ENCODE data around the gene PELO. TPM values are rescaled to one million over a fixed set of nuclear protein-coding genes. Genes with fewer than 3 reads are reported as not detected.

The PELO gene
- total RNA-seq, 1 experiment from 2014 or later = 21.5 TPM

DNA sequence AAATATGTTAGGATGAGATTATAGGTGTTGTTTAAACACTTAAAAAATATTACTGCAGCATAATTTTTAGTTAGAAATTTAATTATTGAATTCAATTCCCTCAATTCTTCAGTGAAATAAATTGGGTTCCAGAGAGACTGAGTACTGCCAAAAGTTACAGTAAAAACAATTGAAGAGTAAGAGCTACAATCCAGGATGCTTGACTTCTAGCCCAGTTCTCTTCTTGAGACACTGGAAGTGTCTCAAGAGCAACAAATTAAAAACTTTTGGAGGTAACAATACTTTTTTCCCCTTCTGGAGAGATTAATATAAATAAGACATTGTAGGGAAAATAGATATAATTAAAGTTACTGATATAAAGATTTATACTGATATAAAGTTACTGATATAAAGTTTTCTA, 8.3 kb downstream of the PELO start:
- H3K4me1 ChIP-seq (replicated peaks; ENCODE audit: insufficient read depth) = peaks cover 8% of the 10 kb centered on the region
- H3F3A ChIP-seq (ENCODE audit: insufficient read depth, low read depth) = peaks cover 11% of the 10 kb centered on the region; the same call in 1 of the 2 replicates
- intact Hi-C loops (cut with micrococcal nuclease; ENCODE audit: unreplicated experiment) = no loop called here
- no peak for DNase-seq
- ChIA-PET CTCF (no interaction called here), POLR2A (ENCODE audit: unreplicated experiment) (interaction anchor here (0.6 kb wide), 1 partner anchor 53 kb away, joined by 4 read pairs; no protein-coding TSS in a partner anchor)
- H3K4me2 ChIP-seq = no peak overlapping the region
- no peaks in the 10 kb centered on the region for H3K9me3 ChIP-seq (ENCODE audit: insufficient read depth, low read depth)
- no peak overlapping the region for H2AFZ ChIP-seq
- H3K79me2 ChIP-seq (ENCODE audit: low read depth) = peaks cover 33% of the 10 kb centered on the region
- no peaks in the 10 kb centered on the region for H3K27me3 ChIP-seq (ENCODE audit: insufficient read depth, low read depth)
- no peak overlapping the region for H3K27ac ChIP-seq
- H4K20me1 ChIP-seq (ENCODE audit: insufficient read depth) = 0 out of 2 replicates have a peak, but pooled peaks cover 1% of the 10 kb centered on the region
- no peaks in the 10 kb centered on the region for H3K9me2 ChIP-seq (ENCODE audit: insufficient read depth)
- no peak overlapping the region for H3K4me3 ChIP-seq
- peaks cover 3% of the 10 kb centered on the region for H3K36me3 ChIP-seq (ENCODE audit: low read depth)
- BruUV-seq (replicated peaks) = no TSS peak
- TF ChIP-seq EZH2 (IDR thresholded peaks at IDR 0.05; ENCODE audit: low read depth) = no peak
- TF ChIP-seq, protein P1, sequence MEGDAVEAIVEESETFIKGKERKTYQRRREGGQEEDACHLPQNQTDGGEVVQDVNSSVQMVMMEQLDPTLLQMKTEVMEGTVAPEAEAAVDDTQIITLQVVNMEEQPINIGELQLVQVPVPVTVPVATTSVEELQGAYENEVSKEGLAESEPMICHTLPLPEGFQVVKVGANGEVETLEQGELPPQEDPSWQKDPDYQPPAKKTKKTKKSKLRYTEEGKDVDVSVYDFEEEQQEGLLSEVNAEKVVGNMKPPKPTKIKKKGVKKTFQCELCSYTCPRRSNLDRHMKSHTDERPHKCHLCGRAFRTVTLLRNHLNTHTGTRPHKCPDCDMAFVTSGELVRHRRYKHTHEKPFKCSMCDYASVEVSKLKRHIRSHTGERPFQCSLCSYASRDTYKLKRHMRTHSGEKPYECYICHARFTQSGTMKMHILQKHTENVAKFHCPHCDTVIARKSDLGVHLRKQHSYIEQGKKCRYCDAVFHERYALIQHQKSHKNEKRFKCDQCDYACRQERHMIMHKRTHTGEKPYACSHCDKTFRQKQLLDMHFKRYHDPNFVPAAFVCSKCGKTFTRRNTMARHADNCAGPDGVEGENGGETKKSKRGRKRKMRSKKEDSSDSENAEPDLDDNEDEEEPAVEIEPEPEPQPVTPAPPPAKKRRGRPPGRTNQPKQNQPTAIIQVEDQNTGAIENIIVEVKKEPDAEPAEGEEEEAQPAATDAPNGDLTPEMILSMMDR (conservative IDR thresholded peaks at IDR 0.05) = no peak

DNA sequence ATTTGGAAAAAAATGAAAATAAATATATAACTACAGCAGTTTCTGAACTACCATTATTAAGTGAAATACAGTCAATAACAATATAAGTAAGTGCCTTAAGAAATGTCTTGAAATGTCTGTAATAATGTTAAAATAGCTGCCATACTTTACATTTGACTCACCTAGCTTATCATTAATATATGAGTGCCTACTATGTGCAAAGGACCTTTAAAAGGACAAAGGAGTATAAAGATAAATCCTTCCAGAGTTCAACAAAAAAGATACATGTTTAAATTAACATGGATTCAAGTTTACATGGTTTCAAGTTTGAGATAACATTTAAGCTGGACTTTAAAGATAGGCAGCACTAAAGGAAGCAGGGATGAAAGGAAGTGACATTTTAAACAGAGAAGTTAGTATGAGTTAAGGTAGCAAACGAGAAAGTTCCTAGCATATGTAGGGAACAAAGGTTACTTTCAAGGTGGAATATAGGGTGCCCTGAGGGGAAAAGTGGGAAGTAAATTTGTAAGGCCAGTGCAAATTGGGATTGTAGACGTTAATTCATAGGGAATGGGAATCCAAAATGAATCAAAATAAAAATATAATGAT, 8.9 kb downstream of the PELO start:
- no TSS peak for BruUV-seq (replicated peaks)
- Histone ChIP-seq H3K4me2 (no peak overlapping the region), H3K27ac (no peak overlapping the region), H3K9me2 (ENCODE audit: insufficient read depth) (no peaks in the 10 kb centered on the region), H4K20me1 (ENCODE audit: insufficient read depth) (peaks cover 7% of the 10 kb centered on the region), H3K27me3 (ENCODE audit: insufficient read depth, low read depth) (no peaks in the 10 kb centered on the region), H3K79me2 (ENCODE audit: low read depth) (peaks cover 39% of the 10 kb centered on the region), H3K9me3 (ENCODE audit: insufficient read depth, low read depth) (no peaks in the 10 kb centered on the region), H3F3A (ENCODE audit: insufficient read depth, low read depth) (peaks cover 13% of the 10 kb centered on the region; the same call in 1 of the 2 replicates), H3K4me3 (no peak overlapping the region), H2AFZ (no peak overlapping the region), H3K4me1 (replicated peaks; ENCODE audit: insufficient read depth) (peaks cover 8% of the 10 kb centered on the region), H3K36me3 (ENCODE audit: low read depth) (peaks cover 9% of the 10 kb centered on the region)
- ChIA-PET CTCF (no interaction called here), POLR2A (ENCODE audit: unreplicated experiment) (no interaction called here)
- TF ChIP-seq, protein P1 (conservative IDR thresholded peaks at IDR 0.05) = no peak
- TF ChIP-seq EZH2 (IDR thresholded peaks at IDR 0.05; ENCODE audit: low read depth) = no peak
- DNase-seq = no peak
- intact Hi-C loops (cut with micrococcal nuclease; ENCODE audit: unreplicated experiment) = no loop called here

DNA sequence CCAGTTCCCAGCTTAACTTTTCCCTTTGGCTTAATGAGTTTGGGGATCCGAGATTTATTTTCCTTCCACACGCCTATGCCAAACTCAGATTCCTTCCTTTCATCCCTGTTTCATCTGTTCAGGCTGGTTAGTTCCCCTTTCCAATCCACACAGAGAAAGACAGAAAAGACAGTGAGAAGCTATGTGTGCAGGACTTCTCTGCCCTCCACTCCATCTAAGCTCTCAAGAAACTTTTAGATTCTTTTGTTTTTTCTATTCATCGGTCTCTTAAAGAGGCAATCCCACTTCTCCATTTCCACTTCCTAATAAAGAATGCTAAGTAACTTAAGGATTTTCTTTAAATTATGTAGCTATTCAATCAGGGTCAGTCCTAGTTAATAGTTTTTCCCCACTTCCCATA, 11.2 kb downstream of the PELO start:
- no peak for DNase-seq
- CTCF ChIA-PET = interaction anchor here (1.5 kb wide), 1 partner anchor 117 kb away, joined by 8 read pairs; no protein-coding TSS in a partner anchor
- Histone ChIP-seq H4K20me1 (ENCODE audit: insufficient read depth) (peaks cover 27% of the 10 kb centered on the region), H3K9me3 (ENCODE audit: insufficient read depth, low read depth) (no peaks in the 10 kb centered on the region), H3K4me3 (peak overlapping the region; percentile 68), H3K79me2 (ENCODE audit: low read depth) (peaks cover 62% of the 10 kb centered on the region), H3K4me2 (peak overlapping the region; percentile 87), H3K4me1 (replicated peaks; ENCODE audit: insufficient read depth) (peaks cover 30% of the 10 kb centered on the region), H3K27ac (peak overlapping the region; percentile 99; the same call in 1 of the 2 replicates), H3F3A (ENCODE audit: insufficient read depth, low read depth) (peaks cover 13% of the 10 kb centered on the region; the same call in 1 of the 2 replicates), H3K9me2 (ENCODE audit: insufficient read depth) (no peaks in the 10 kb centered on the region), H2AFZ (peak overlapping the region; percentile 96), H3K27me3 (ENCODE audit: insufficient read depth, low read depth) (no peaks in the 10 kb centered on the region), H3K36me3 (ENCODE audit: low read depth) (peaks cover 31% of the 10 kb centered on the region)
- POLR2A ChIA-PET (ENCODE audit: unreplicated experiment) = interaction anchor here (0.6 kb wide), 1 partner anchor 604 kb away, joined by 4 read pairs; no protein-coding TSS in a partner anchor
- intact Hi-C loops (cut with micrococcal nuclease; ENCODE audit: unreplicated experiment) = loop anchor here (1.0 kb wide), 2 partner anchors 11 to 12 kb away; no protein-coding TSS in a partner anchor
- no TSS peak for BruUV-seq (replicated peaks)
- TF ChIP-seq, protein P1 (conservative IDR thresholded peaks at IDR 0.05) = no peak
- no peak for TF ChIP-seq EZH2 (IDR thresholded peaks at IDR 0.05; ENCODE audit: low read depth)

Measured in PC-9 (cell line).